Muscle of leg (tissue), 16 donors: ENCODE measurements around the gene RPL6. TPM values are rescaled to one million over a fixed set of nuclear protein-coding genes. Genes with fewer than 3 reads are reported as not detected.
"Not testable (repeated sequence)": the region's sequence is repeated elsewhere in the genome, so short reads cannot be mapped to it uniquely, and the experiment has no call there.

Experiments
- DNase-seq: peaks from one replicate; pipeline ENCODE4 v3.0.0; 2013
- H3K27ac ChIP-seq: one replicate; pipeline ENCODE4 v1.5.1; 2013; ENCODE audit warnings: mild to moderate bottlenecking, low read length, control low read depth
- H3K27me3 ChIP-seq: one replicate; pipeline ENCODE4 v1.6.1; 2013; ENCODE audit warnings: low read length; ENCODE audit not compliant: control insufficient read depth, insufficient read depth
- H3K36me3 ChIP-seq: one replicate; pipeline ENCODE4 v1.6.1; 2013; ENCODE audit warnings: low read length; ENCODE audit not compliant: control insufficient read depth, insufficient read depth
- H3K4me1 ChIP-seq: one replicate; pipeline ENCODE4 v1.6.1; 2013; ENCODE audit warnings: low read length; ENCODE audit not compliant: control insufficient read depth, insufficient read depth
- H3K4me3 ChIP-seq: one replicate; pipeline ENCODE4 v1.5.1; 2013; ENCODE audit warnings: low read length, control low read depth
- H3K9me3 ChIP-seq: replicated peaks from 2 replicates; pipeline ENCODE4 v1.6.1; 2013; ENCODE audit warnings: low read depth, low read length; ENCODE audit not compliant: control insufficient read depth
- WGBS: methylation state at CpG from one replicate; pipeline ENCODE4 v1.1.5; 2013; ENCODE audit warnings: missing lambda C conversion rate; ENCODE audit not compliant: insufficient coverage; 5-methylcytosine and 5-hydroxymethylcytosine counted together
- long read RNA-seq, 11 donors: transcript quantifications; one replicate each; lab custom pipeline, GENCODE V29; 2026
- polyA plus RNA-seq, 8 donors: library from polyadenylated mRNA; unstranded; fragments of 120-200 nt; gene quantifications; one replicate each; pipeline versions ENCODE4 v1.2.1 to v1.2.3, GENCODE V29; 2013; ENCODE audit warnings: inconsistent platforms in 1 of 8, low replicate concordance in 1 of 8; ENCODE audit not compliant: insufficient read length in 8 of 8, insufficient read depth in 1 of 8
- total RNA-seq: library from RNA; stranded (reverse); fragments of 120-200 nt; gene quantifications from one replicate; pipeline ENCODE4 v1.2.4, GENCODE V29; 2013

RPL6 gene
- total RNA-seq: 3,488 TPM
- polyA plus RNA-seq: 1,000 to 10,000 TPM; 3,031 to 3,656 (median 3,297) TPM
- long read RNA-seq, donor 1, transcript RPL6-205 (3 exons, 583 nt): minor isoform, 17 of 514 reads
- long read RNA-seq, donor 1, transcript RPL6-204 (2 exons, 612 nt): minor isoform, 12 of 514 reads
- long read RNA-seq, donor 1, transcript RPL6-201 (7 exons, 947 nt): major isoform, 257 of 514 reads
- long read RNA-seq, donor 1, partial matches to known transcripts: 205 of 514 reads
- long read RNA-seq, donor 1, other reads (novel, unspliced or antisense): 19 of 514 reads
- long read RNA-seq, donor 2, transcript RPL6-201 (7 exons, 947 nt): major isoform, 65 of 179 reads
- long read RNA-seq, donor 2, transcript RPL6-204 (2 exons, 612 nt): minor isoform, 6 of 179 reads
- long read RNA-seq, donor 2, partial matches to known transcripts: 98 of 179 reads
- long read RNA-seq, donor 2, other reads (novel, unspliced or antisense): 8 of 179 reads
- long read RNA-seq, donor 3, transcript RPL6-204 (2 exons, 612 nt): minor isoform, 9 of 953 reads
- long read RNA-seq, donor 3, transcript RPL6-205 (3 exons, 583 nt): minor isoform, 16 of 953 reads
- long read RNA-seq, donor 3, transcript RPL6-202 (7 exons, 1,074 nt): minor isoform, 5 of 953 reads
- long read RNA-seq, donor 3, transcript RPL6-201 (7 exons, 947 nt): major isoform, 463 of 953 reads
- long read RNA-seq, donor 3, partial matches to known transcripts: 406 of 953 reads
- long read RNA-seq, donor 3, other reads (novel, unspliced or antisense): 52 of 953 reads
- long read RNA-seq, donor 4, transcript RPL6-204 (2 exons, 612 nt): minor isoform, 23 of 863 reads
- long read RNA-seq, donor 4, transcript RPL6-205 (3 exons, 583 nt): minor isoform, 19 of 863 reads
- long read RNA-seq, donor 4, transcript RPL6-212 (2 exons, 899 nt): minor isoform, 8 of 863 reads
- long read RNA-seq, donor 4, transcript RPL6-201 (7 exons, 947 nt): major isoform, 361 of 863 reads
- long read RNA-seq, donor 4, partial matches to known transcripts: 414 of 863 reads
- long read RNA-seq, donor 4, other reads (novel, unspliced or antisense): 32 of 863 reads
- long read RNA-seq, donor 5, transcript RPL6-204 (2 exons, 612 nt): minor isoform, 48 of 2,535 reads
- long read RNA-seq, donor 5, transcript RPL6-202 (7 exons, 1,074 nt): minor isoform, 13 of 2,535 reads
- long read RNA-seq, donor 5, transcript RPL6-205 (3 exons, 583 nt): minor isoform, 70 of 2,535 reads
- long read RNA-seq, donor 5, transcript RPL6-201 (7 exons, 947 nt): major isoform, 1,123 of 2,535 reads
- long read RNA-seq, donor 5, partial matches to known transcripts: 1,148 of 2,535 reads
- long read RNA-seq, donor 5, other reads (novel, unspliced or antisense): 130 of 2,535 reads
- long read RNA-seq, donor 6, transcript RPL6-205 (3 exons, 583 nt): minor isoform, 54 of 2,553 reads
- long read RNA-seq, donor 6, transcript RPL6-202 (7 exons, 1,074 nt): minor isoform, 13 of 2,553 reads
- long read RNA-seq, donor 6, transcript RPL6-204 (2 exons, 612 nt): minor isoform, 27 of 2,553 reads
- long read RNA-seq, donor 6, transcript RPL6-201 (7 exons, 947 nt): major isoform, 1,221 of 2,553 reads
- long read RNA-seq, donor 6, partial matches to known transcripts: 1,094 of 2,553 reads
- long read RNA-seq, donor 6, other reads (novel, unspliced or antisense): 137 of 2,553 reads
- long read RNA-seq, donor 7, transcript RPL6-201 (7 exons, 947 nt): major isoform, 805 of 1,915 reads
- long read RNA-seq, donor 7, transcript RPL6-204 (2 exons, 612 nt): minor isoform, 33 of 1,915 reads
- long read RNA-seq, donor 7, transcript RPL6-205 (3 exons, 583 nt): minor isoform, 39 of 1,915 reads
- long read RNA-seq, donor 7, transcript RPL6-202 (7 exons, 1,074 nt): minor isoform, 6 of 1,915 reads
- long read RNA-seq, donor 7, partial matches to known transcripts: 906 of 1,915 reads
- long read RNA-seq, donor 7, other reads (novel, unspliced or antisense): 119 of 1,915 reads
- long read RNA-seq, donor 8, transcript RPL6-201 (7 exons, 947 nt): major isoform, 606 of 1,520 reads
- long read RNA-seq, donor 8, transcript RPL6-204 (2 exons, 612 nt): minor isoform, 25 of 1,520 reads
- long read RNA-seq, donor 8, transcript RPL6-205 (3 exons, 583 nt): minor isoform, 36 of 1,520 reads
- long read RNA-seq, donor 8, transcript RPL6-212 (2 exons, 899 nt): minor isoform, 6 of 1,520 reads
- long read RNA-seq, donor 8, partial matches to known transcripts: 785 of 1,520 reads
- long read RNA-seq, donor 8, other reads (novel, unspliced or antisense): 58 of 1,520 reads
- long read RNA-seq, donor 9, transcript RPL6-201 (7 exons, 947 nt): major isoform, 445 of 1,242 reads
- long read RNA-seq, donor 9, transcript RPL6-204 (2 exons, 612 nt): minor isoform, 36 of 1,242 reads
- long read RNA-seq, donor 9, transcript RPL6-205 (3 exons, 583 nt): minor isoform, 40 of 1,242 reads
- long read RNA-seq, donor 9, transcript RPL6-212 (2 exons, 899 nt): minor isoform, 8 of 1,242 reads
- long read RNA-seq, donor 9, partial matches to known transcripts: 653 of 1,242 reads
- long read RNA-seq, donor 9, other reads (novel, unspliced or antisense): 59 of 1,242 reads
- long read RNA-seq, donor 10, transcript RPL6-205 (3 exons, 583 nt): minor isoform, 34 of 2,135 reads
- long read RNA-seq, donor 10, transcript RPL6-204 (2 exons, 612 nt): minor isoform, 49 of 2,135 reads
- long read RNA-seq, donor 10, transcript RPL6-201 (7 exons, 947 nt): major isoform, 708 of 2,135 reads
- long read RNA-seq, donor 10, transcript RPL6-212 (2 exons, 899 nt): minor isoform, 11 of 2,135 reads
- long read RNA-seq, donor 10, partial matches to known transcripts: 1,227 of 2,135 reads
- long read RNA-seq, donor 10, other reads (novel, unspliced or antisense): 103 of 2,135 reads
- long read RNA-seq, donor 11, transcript RPL6-204 (2 exons, 612 nt): minor isoform, 11 of 1,309 reads
- long read RNA-seq, donor 11, transcript RPL6-205 (3 exons, 583 nt): minor isoform, 22 of 1,309 reads
- long read RNA-seq, donor 11, transcript RPL6-202 (7 exons, 1,074 nt): minor isoform, 5 of 1,309 reads
- long read RNA-seq, donor 11, transcript RPL6-201 (7 exons, 947 nt): major isoform, 562 of 1,309 reads
- long read RNA-seq, donor 11, partial matches to known transcripts: 615 of 1,309 reads
- long read RNA-seq, donor 11, other reads (novel, unspliced or antisense): 90 of 1,309 reads

DNA sequence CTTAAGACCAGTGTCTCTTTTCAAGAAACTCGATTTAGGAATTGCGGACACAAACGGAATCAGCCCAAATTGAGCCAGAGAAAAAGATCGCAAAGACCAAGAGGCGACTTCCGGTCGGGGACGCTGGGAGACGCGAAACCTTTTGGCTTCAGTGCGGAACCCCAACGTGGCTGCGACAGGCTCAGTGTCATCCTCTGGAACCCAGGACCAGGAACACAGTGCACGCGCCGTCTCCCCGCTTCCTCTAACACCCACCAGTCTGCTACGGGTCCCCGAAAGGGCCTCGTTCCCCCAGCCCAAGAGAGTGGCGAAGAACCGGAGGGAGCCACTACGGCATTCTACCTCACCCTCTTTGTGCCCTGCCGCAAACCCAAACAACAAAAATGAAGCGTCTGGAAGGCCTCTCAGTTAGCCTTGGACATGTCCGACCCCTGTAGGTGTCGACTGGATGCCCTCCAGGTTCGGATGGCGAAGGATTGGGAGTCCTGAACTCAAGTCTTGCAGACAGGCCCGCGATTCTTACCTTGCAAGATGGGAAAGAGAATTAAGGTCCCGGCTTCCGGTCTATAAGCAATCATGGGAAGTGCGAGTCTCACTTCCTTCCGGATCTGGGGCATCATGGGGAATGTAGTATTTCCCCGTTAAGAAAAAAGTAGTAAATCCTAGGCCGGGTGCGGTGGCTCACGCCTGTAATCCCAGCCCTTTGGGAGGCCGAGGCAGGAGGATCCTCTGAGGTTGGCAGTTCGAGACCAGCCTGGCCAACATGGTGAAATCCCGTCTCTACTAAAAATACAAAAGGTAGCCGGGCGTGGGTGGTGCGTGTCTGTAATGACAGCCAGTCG is at the start of gene RPL6:
Gene RPL6 (minus strand): TSS at position 542 of the 842 bp plus-strand sequence. CDS start 949 bp downstream, outside the sequence.
- peak; percentile 98 for DNase-seq
- WGBS: 0% methylated on average over 38 of the region's 46 CpGs
- no peaks in the 10 kb centered on the region for H3K4me1 ChIP-seq
- H3K9me3 ChIP-seq: no peaks in the 10 kb centered on the region
- H3K27ac ChIP-seq: peak within 1 kb of the TSS; percentile 96
- peaks cover 35% of the 10 kb centered on the region for H3K36me3 ChIP-seq
- no peaks in the 10 kb centered on the region for H3K27me3 ChIP-seq
- H3K4me3 ChIP-seq: peak within 1 kb of the TSS; percentile 98

- Histone ChIP-seq H3K36me3 (peaks cover 35% of the 10 kb centered on the region), H3K4me1 (no peaks in the 10 kb centered on the region), H3K4me3 (no peak overlapping the region), H3K9me3 (no peaks in the 10 kb centered on the region), H3K27ac (no peak overlapping the region), H3K27me3 (no peaks in the 10 kb centered on the region)
- no peak for DNase-seq
- 100% methylated on average over 2 of the region's 5 CpGs for WGBS
Measured at GRCh38 chr12:112458751-112459150, 49.3 kb upstream of the RPL6 start.

DNA sequence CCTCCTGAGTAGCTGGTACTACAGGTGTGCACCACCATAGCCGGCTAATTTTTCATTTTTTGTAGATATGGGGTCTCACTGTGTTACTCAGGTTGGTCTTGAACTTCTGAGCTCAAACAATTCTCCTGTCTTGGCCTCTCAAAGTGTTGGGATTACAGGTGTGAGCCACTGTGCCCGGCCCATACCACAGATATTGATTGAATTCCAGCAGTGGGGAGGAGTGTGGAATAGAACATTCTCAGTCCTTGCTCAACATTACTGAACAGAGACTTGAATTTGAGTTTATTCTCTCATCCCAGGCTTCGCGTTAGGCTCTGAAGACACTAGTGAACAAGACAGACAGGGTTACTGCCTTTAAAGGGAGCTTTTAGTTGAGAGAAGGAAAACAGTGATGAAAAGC is 48.9 kb upstream of the RPL6 start:
- Histone ChIP-seq H3K4me1 (no peaks in the 10 kb centered on the region), H3K27me3 (no peaks in the 10 kb centered on the region), H3K36me3 (peaks cover 39% of the 10 kb centered on the region), H3K9me3 (no peaks in the 10 kb centered on the region), H3K4me3 (no peak overlapping the region), H3K27ac (no peak overlapping the region)
- no CpG with 5 or more reads among the region's 4 CpGs for WGBS
- no peak for DNase-seq

GRCh38 chr12:112457142-112457541 is 47.7 kb upstream of the RPL6 start:
- not testable (repeated sequence) for DNase-seq, H3K9me3 ChIP-seq, H3K27ac ChIP-seq, H3K27me3 ChIP-seq, H3K4me1 ChIP-seq, H3K4me3 ChIP-seq
- H3K36me3 ChIP-seq: peaks cover 43% of the 10 kb centered on the region
- WGBS: no CpG with 5 or more reads among the region's 1 CpG

DNA sequence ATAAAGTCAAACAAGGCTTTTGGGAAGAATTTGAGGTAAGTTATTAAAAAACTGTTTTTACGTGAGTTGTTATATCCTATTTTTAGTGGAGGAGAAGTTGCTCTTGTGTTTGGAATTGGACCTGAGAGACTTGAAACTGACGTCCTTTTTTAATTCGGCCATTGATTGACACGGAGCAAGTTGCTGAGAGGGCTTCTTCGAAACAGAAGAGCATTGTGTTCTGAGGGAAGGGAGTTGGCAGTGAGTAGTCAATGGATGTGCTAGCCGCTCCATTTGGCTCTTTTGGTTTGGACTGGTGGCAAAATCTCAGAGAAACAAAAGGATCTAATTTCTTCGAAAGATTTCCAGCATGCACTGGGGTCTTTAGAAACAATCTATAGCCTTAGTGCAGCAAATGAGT is 46.6 kb upstream of the RPL6 start:
- Histone ChIP-seq H3K27me3 (no peaks in the 10 kb centered on the region), H3K4me3 (no peak overlapping the region), H3K9me3 (no peaks in the 10 kb centered on the region), H3K36me3 (peaks cover 43% of the 10 kb centered on the region), H3K27ac (no peak overlapping the region), H3K4me1 (no peaks in the 10 kb centered on the region)
- 87% methylated on average over 7 of the region's 7 CpGs for WGBS
- no peak for DNase-seq

DNA sequence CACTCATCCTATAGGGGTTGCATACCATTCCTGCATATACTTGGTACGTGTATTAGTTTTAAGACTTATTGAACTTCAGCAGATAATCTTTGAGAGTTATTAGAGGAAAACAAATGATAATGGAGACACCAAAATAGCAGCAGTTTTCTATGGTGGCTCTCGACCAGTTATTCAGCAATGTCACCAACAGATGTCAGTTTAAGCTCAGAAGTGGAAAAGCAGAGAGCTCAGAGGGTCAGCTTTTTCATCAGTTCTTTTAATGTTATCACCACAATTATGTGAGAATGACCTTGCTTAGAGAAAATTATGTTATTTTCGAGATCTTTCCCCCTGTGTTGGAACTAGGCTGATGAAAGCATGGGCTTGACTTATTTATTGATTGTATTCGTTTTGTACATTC is 41.3 kb upstream of the RPL6 start:
- Histone ChIP-seq H3K4me3 (no peak overlapping the region), H3K9me3 (no peaks in the 10 kb centered on the region), H3K4me1 (no peaks in the 10 kb centered on the region), H3K36me3 (peaks cover 31% of the 10 kb centered on the region), H3K27me3 (no peaks in the 10 kb centered on the region), H3K27ac (no peak overlapping the region)
- WGBS: 80% methylated on average over 1 of the region's 4 CpGs
- no peak for DNase-seq

DNA sequence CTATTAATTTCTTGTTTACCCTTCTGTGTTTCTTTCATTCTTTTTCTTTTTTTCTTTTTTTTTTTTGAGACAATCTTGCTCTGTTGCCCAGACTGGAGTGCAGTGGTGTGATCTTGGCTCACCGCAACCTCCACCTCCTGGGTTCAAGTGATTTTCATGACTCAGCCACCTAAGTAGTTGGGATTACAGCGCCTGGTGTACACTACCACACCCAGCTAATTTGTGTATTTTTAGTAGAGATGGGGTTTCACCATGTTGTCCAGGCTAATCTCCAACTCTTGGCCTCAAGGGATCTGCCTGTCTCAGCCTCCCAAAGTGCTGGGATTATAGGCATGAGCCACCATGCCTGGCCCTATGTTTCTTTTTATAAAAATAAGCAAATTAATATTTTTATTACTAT is 38.8 kb upstream of the RPL6 start:
- not testable (repeated sequence) for H3K4me1 ChIP-seq, H3K9me3 ChIP-seq, DNase-seq, H3K4me3 ChIP-seq, H3K27ac ChIP-seq, H3K27me3 ChIP-seq
- H3K36me3 ChIP-seq: peaks cover 19% of the 10 kb centered on the region
- WGBS: no CpG with 5 or more reads among the region's 2 CpGs
